CD4-positive, alpha-beta T cell treated with Interleukin-2 at 100 ng/mL for 4 hours (primary cell): ENCODE measurements around the gene EHD3.
"Not testable (repeated sequence)": the region's sequence is repeated elsewhere in the genome, so short reads cannot be mapped to it uniquely, and the experiment has no call there.

Experiments
- DNase-seq: peaks from one replicate; pipeline ENCODE4 v3.0.0-alpha.2; 2020; ENCODE audit warnings: low spot score

EHD3 gene

GRCh38 chr2:31255911-31256571 is 22.1 kb downstream of the EHD3 start:
- no peak for DNase-seq

- no peak for DNase-seq
Observed at GRCh38 chr2:31256611-31257382, 22.8 kb downstream of the EHD3 start.

DNA sequence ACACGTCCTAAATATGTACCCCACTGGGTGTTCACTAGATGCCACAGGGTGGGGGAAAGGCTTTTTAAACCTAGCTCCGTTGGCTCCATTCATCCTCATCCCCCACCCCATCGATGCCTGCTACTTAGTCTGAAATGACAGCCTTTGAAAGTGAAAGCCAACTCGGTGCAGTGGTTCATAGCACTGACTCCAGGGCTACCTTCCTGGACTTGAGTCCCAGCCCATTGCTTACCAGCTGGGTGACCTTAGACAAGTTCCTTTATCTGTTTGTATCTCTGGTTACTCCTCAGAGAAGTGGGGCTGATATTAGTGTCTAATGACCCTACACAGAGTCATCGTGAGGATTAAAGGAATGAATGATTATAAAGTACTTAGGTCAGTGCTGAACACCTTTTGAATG is 24.4 kb downstream of the EHD3 start:
- DNase-seq, result no peak

DNA sequence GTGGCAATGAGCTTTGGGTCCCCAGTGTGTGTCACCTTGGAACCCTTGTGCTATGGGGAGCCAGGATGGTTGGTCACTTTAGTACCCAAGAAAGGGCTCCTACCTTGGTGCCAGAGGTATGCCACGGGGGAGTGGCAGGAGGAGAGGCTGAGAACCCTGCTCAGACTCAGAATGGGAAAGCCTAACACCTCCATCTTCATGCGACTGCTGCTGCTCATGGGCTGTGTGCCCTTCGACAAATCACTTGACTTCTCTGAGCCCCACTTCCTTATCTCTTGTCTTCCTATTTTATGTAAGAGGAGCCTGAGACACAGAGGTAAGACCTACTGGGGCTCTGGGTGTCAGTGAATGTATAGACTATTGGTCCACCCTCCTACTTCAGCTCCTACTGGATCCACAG is 25.1 kb downstream of the EHD3 start:
- no peak for DNase-seq

GRCh38 chr2:31260870-31261269 is 26.9 kb downstream of the EHD3 start:
- DNase-seq, result no peak

DNA sequence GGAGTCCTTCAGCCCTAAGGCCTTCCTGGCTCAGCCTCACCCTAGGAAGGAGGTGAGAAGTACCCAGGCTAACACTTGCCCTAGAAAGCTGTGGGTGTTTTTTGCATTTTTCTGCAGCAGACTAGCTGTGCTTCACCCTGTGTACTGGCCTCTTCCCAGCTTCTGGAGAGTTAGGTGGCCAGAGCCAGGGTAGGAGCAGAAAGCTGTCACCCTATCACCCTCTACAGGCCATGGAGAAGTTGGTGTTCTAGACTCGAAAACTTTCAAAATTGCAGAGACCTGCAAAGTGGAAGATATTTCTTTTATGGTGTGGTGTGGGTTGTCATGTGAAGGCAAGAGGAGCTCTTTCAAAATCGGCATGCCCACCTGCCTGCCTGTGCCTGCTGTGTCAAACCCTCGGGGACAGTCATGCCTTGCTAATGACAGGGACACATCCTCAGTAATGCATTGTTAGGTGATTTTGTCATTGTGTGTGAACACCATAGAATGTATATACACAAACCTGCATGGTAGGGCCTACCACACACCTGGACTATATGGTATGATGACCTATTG is 29.8 kb downstream of the EHD3 start:
- no peak for DNase-seq

DNA sequence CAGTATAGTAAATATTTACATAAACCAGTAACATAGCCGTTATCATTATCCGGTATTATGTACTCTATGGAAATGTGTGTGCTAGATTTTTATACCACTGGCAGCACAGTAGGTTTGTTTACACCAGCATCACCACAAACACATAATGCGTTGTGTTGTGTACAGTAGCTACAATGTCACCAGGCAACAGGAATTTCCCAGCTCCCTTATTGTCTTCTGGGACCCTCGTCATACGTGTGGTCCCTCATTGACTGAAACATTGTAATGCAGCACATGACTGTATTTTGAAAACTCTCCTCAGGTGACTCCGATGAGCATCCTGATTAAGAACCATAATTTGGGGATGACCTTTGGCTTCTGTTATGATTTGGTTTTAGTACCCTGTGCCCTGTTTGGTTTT is 31.3 kb downstream of the EHD3 start:
- DNase-seq, result no peak

GRCh38 chr2:31266804-31267203 is 32.9 kb downstream of the EHD3 start:
- DNase-seq, result no peak

- no peak for DNase-seq
Observed at GRCh38 chr2:31267437-31268120, 33.6 kb downstream of the EHD3 start.

- DNase-seq, result no peak
Observed at GRCh38 chr2:31268344-31268743, 34.4 kb downstream of the EHD3 start.

DNA sequence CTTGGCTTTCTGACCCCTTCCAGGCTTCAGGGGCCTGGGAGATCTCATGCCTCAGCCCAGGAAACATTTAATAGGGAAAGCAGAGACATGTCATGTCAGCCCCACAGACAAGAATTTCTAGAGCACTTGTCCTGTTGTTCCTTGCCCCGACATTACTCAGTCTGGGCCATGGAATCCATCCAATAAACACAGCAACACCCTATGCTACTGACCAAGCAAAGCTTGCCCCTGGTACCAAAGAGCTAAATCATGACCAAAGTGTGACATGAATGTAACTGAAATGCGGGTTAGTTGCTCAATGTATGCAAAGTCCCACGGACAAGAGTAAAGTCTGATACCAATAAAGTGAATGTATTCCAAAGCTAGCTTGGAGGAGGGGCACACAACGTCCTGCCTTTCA is 35.1 kb downstream of the EHD3 start:
- no peak for DNase-seq

DNA sequence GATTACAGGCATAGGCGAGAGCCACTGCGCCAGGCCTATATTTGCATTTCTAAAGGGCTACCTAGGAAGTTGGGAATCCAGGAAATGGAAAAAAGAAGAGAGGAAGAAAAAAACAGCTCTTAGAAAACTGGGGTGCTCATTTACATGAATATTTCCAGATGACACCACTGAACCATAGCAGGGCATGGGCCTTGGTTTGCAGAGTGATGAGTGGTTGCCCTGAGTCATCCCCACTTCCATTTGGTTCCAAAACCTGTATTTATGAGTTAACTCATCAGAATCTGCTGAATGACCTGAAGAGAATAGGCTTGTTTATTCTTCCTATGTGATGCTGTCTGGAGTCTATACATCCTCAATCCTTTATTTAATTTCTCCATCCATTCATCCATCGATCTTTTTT is 36.2 kb downstream of the EHD3 start:
- DNase-seq, result no peak

- DNase-seq, result no peak
Observed at GRCh38 chr2:31270822-31271231, 36.9 kb downstream of the EHD3 start.

GRCh38 chr2:31271851-31272267 is 37.9 kb downstream of the EHD3 start:
- no peak for DNase-seq

- no peak for DNase-seq
Observed at GRCh38 chr2:31274401-31275075, 40.6 kb downstream of the EHD3 start.

- no peak for DNase-seq
Observed at GRCh38 chr2:31275976-31276375, 42.0 kb downstream of the EHD3 start.

- no peak for DNase-seq
Observed at GRCh38 chr2:31277621-31278020, 43.7 kb downstream of the EHD3 start.

DNA sequence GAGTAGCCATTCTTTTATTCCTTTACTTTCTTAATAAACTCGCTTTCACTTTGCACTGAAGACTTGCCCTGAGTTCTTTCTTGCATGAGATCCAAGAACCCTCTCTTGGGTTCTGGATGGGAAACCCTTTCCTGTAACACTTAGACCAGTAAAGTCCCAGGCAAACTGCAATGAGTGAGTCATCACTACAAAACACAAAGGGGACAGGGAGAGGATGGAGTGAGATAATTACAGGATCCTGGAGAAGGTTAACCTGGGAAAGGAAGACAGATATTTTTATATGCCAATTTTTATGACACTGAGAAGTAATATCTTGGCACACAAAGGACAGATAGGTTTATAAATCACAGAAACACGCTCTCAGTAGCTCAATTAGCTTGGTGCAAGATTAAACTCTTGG is 48.7 kb downstream of the EHD3 start:
- DNase-seq, result no peak

- not testable (repeated sequence) for DNase-seq
Observed at GRCh38 chr2:31283193-31283919, 49.4 kb downstream of the EHD3 start.

DNA sequence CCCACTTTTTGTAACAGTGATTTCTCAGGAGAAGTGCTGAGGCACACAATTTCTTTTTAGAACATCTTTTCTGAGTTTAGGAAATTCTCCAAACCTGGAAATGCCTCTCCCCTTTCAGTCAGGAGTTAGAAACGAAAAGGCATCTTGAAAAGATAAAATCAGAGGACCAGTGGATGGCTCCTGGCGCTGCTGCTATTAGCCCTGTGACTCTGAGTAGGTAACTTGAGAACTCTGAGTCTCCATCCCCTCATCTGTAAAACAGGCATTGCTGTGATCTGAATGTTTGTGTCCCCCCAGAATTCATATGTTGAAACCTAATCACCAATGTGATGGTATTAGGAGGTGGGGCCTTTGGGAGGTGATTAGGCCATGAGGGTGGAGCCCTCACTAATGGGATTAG is 50.2 kb downstream of the EHD3 start:
- DNase-seq, result no peak

- no peak for DNase-seq
Observed at GRCh38 chr2:31286230-31286629, 52.3 kb downstream of the EHD3 start.
